Testis (tissue), 3 donors: ENCODE results near the gene SMAD6. TPM values are rescaled to one million over a fixed set of nuclear protein-coding genes. Genes with fewer than 3 reads are reported as not detected.

ENCODE experiments used
- DNase-seq: peaks from one replicate; pipeline ENCODE4 v3.0.0-alpha.2; 2019
- H3K27ac ChIP-seq, 2 donors: fragments of 200-600 bp; sonication (generic); one replicate each; pipeline ENCODE4 v1.5.1; 2019
- H3K27me3 ChIP-seq: fragments of 200-600 bp; sonication (generic); one replicate; pipeline ENCODE4 v1.5.1; 2019
- H3K36me3 ChIP-seq: fragments of 200-600 bp; sonication (generic); one replicate; pipeline ENCODE4 v1.5.1; 2017; ENCODE audit warnings: low read depth; ENCODE audit errors: missing control alignments
- H3K4me1 ChIP-seq: fragments of 200-600 bp; sonication (generic); one replicate; pipeline ENCODE4 v1.5.1; 2019
- H3K4me3 ChIP-seq, 2 donors: fragments of 200-600 bp; sonication (generic); one replicate each; pipeline ENCODE4 v1.5.1; 2017 to 2019
- H3K9me3 ChIP-seq: fragments of 200-600 bp; sonication (generic); one replicate; pipeline ENCODE4 v1.5.1; 2017
- CTCF ChIP-seq, 3 experiments: fragments of 450-650 bp in 2 of 3; fragments of 200-600 bp in 1 of 3; sonication (generic) in 1 of 3; IDR thresholded peaks; one replicate each; pipeline ENCODE4 v1.5.1; 2016 to 2019; ENCODE audit warnings: antibody characterized with exemption in 3 of 3, mild to moderate bottlenecking in 2 of 3, moderate library complexity in 1 of 3
- POLR2A ChIP-seq: fragments of 450-650 bp; IDR thresholded peaks from one replicate; pipeline ENCODE4 v1.6.1; 2017; ENCODE audit warnings: antibody characterized with exemption, mild to moderate bottlenecking, moderate library complexity
- WGBS, 2 donors: methylation state at CpG; one replicate each; pipeline ENCODE4 v1.1.5; 2018; 5-methylcytosine and 5-hydroxymethylcytosine counted together
- intact Hi-C: fragments of 100-400 bp; cut with DNase I; formaldehyde crosslinking; loops from one replicate; pipeline ENCODE4 v1.15.1; 2023; ENCODE audit warnings: low total_unique reads
- polyA plus RNA-seq: library from polyadenylated mRNA; stranded (reverse); fragments of 350-450 nt; fragmentation: Illumina TruSeq; extraction: RNeasy Lipid Tissue Mini Kit (QIAGEN cat#74804); gene quantifications from one replicate; pipeline ENCODE4 v1.2.3, GENCODE V29; 2014; ENCODE audit warnings: low read depth, low replicate concordance; ENCODE audit not compliant: insufficient read depth
- total RNA-seq, 2 donors: library from RNA; depleted of rRNA; stranded (reverse); fragments of >200 nt; gene quantifications; one replicate each; pipeline ENCODE4 v1.2.3, GENCODE V29; 2016

The SMAD6 gene
- total and polyA plus RNA-seq, 3 donors from 2014 or later = 3.2 to 19.4 (median 17.5) TPM

DNA sequence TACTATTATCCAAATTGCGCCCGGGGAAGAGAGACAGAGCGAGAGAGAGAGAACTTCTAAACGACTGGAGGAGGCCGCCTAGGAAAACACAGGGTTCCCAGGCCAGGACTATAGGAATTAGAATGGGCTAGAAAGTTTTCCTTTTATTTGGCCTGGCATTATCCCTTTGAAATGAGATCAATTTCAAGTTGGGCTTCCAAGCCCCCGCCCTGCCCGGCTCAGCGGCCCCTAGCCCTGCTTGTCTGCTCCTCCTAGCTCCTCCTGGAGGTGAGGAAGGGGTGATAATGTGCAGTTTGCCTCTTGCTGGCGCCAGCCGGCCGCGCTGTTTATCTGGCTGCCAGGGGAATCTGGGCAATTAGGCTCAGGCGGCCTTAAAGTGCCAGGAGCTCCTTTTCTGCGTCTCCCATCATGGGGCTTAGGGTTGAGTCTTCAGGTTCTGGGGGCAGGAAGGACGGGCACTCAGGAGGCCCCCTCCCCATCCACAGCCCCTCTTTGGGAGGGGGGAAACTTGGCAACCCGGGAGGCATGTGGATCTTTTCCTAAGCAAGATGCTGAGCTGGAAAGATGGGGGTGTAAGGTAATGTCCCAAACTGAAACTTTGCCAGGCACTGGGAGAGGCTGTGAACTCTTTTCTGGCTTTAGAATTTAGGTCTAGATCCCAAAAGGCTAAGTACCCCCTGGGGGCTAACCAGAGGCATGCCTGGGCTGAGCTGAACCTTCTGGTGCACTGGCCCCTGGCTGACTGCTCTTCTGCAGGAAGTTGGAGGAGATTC, 5.5 kb downstream of the SMAD6 start:
- peak; percentile 48 for DNase-seq
- 3 to 22% methylated on average over 12 to 16 of the region's 16 CpGs for WGBS, 2 donors
- intact Hi-C loops = loop anchor here (10.0 kb wide), 2 partner anchors 67 to 137 kb away; no protein-coding TSS in a partner anchor
- Histone ChIP-seq H3K27ac (peak overlapping the region in 1 of 2 donors; percentile 50), H3K27me3 (no peaks in the 10 kb centered on the region), H3K4me3 (no peak overlapping the region), H3K36me3 (no peaks in the 10 kb centered on the region), H3K4me1 (peaks cover 19% of the 10 kb centered on the region), H3K9me3 (no peaks in the 10 kb centered on the region)
- TF ChIP-seq CTCF (IDR thresholded peaks at IDR 0.05) = no peak
- TF ChIP-seq POLR2A = no peak

DNA sequence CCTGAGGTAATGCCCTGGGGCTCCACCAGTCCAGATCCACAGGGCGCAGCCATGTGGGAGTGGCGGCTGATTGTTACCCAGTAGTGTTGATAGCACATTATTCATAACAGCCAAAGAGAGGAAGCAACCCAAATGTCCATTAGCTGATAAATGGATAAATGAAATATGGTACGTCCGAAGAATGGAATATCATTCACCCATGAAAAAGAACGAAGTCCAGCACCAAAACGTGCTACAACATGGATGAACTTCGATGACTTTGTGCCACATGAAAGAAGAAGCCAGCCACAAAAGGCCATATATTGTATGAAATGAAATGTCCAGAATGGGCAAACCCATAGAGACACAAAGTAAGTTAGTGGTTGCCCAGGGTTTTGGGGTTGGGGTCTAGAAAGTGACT, 6.4 kb downstream of the SMAD6 start:
- DNase-seq = no peak
- Histone ChIP-seq H3K27ac (no peak overlapping the region), H3K4me3 (no peak overlapping the region), H3K9me3 (no peaks in the 10 kb centered on the region), H3K27me3 (no peaks in the 10 kb centered on the region), H3K36me3 (no peaks in the 10 kb centered on the region), H3K4me1 (peaks cover 19% of the 10 kb centered on the region)
- TF ChIP-seq CTCF (IDR thresholded peaks at IDR 0.05) (no peak), POLR2A (no peak)
- intact Hi-C loops = loop anchor here (10.0 kb wide), 2 partner anchors 66 to 136 kb away; no protein-coding TSS in a partner anchor
- WGBS, 2 donors = 87 to 95% methylated on average over 7 of the region's 7 CpGs

DNA sequence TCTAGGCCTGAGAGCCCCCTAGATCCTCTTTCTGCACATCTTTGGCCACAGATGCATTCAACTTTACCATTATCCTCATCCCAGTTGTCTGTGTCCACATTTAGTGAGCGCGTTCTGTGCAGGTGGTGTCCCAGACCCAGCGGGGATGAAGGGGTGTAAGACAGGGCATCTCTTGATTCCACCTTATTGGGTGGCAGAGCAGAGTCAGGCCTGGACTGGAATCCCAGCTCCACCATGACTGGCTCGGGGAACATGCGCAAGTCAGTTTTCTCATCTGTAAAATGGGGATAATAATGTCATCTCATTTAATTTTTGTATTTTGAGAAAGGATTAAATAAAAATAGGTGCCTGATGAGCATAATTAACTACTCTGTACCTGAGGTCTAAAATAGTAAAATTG, 7.8 kb downstream of the SMAD6 start:
- H3K4me3 ChIP-seq = no peak overlapping the region
- no peaks in the 10 kb centered on the region for H3K9me3 ChIP-seq
- no peak for TF ChIP-seq CTCF (IDR thresholded peaks at IDR 0.05)
- H3K27ac ChIP-seq = no peak overlapping the region
- WGBS, 2 donors = 98 to 99% methylated on average over 5 of the region's 5 CpGs
- no peaks in the 10 kb centered on the region for H3K27me3 ChIP-seq
- H3K36me3 ChIP-seq = no peaks in the 10 kb centered on the region
- intact Hi-C loops = loop anchor here (10.0 kb wide), 2 partner anchors 65 to 135 kb away; no protein-coding TSS in a partner anchor
- peaks cover 26% of the 10 kb centered on the region for H3K4me1 ChIP-seq
- DNase-seq = no peak

DNA sequence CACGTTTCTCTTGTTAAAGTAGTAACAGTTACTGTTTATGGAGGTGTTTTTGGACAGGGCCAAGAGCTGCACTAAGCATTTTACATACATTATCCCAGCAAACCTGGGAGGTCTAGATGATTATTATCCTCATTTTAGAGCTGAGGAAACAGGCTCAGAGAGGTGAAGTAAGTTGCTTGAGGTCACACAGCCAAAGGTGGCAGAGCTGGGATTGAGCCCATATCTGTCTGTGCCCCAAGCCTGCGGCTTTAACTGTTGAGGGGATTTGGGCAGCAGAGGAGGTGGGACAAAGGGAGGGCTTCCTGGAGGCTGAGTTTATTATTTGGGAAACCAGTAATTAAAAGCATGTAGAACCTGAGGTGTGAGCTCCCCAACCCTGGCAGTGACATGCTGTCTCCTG, 9.2 kb downstream of the SMAD6 start:
- no peaks in the 10 kb centered on the region for H3K9me3 ChIP-seq
- H3K27me3 ChIP-seq = no peaks in the 10 kb centered on the region
- TF ChIP-seq POLR2A (no peak), CTCF (IDR thresholded peaks at IDR 0.05) (no peak)
- WGBS, 2 donors = 20 to 61% methylated on average over 2 of the region's 2 CpGs
- H3K27ac ChIP-seq = no peak overlapping the region
- no peak for DNase-seq
- peaks cover 31% of the 10 kb centered on the region for H3K4me1 ChIP-seq
- H3K4me3 ChIP-seq = no peak overlapping the region
- intact Hi-C loops = no loop called here
- H3K36me3 ChIP-seq = no peaks in the 10 kb centered on the region

- Histone ChIP-seq H3K9me3 (no peaks in the 10 kb centered on the region), H3K4me1 (peaks cover 27% of the 10 kb centered on the region), H3K36me3 (no peaks in the 10 kb centered on the region), H3K4me3 (no peak overlapping the region), H3K27me3 (no peaks in the 10 kb centered on the region), H3K27ac (no peak overlapping the region)
- WGBS, 2 donors = 73 to 80% methylated on average over 5 of the region's 5 CpGs
- TF ChIP-seq CTCF (IDR thresholded peaks at IDR 0.05) (no peak), POLR2A (no peak)
- intact Hi-C loops = no loop called here
- DNase-seq = no peak
These were observed 9.8 kb downstream of the SMAD6 start for GRCh38 chr15:66711862-66712261.
